GM23338 (cell line): ENCODE results near the gene POLR2B. TPM values are rescaled to one million over a fixed set of nuclear protein-coding genes. Genes with fewer than 3 reads are reported as not detected.

Experiments
- ATAC-seq: fragments of 200-7000 bp; cut with Tn5 transposase; 3 replicates; pipeline ENCODE4 v1.9.1; 2020
- DNase-seq: peaks from one replicate; pipeline ENCODE4 v3.0.0-alpha.2; 2015; ENCODE audit warnings: low spot score
- H2AFZ ChIP-seq: fragments of 200-600 bp; sonication (generic); 2 replicates; pipeline ENCODE4 v1.8.0; 2016; ENCODE audit warnings: antibody characterized with exemption, mild to moderate bottlenecking, moderate library complexity
- H3F3A ChIP-seq: fragments of 200-600 bp; sonication (generic); replicated peaks from 2 replicates; pipeline ENCODE4 v1.8.0; 2017; ENCODE audit warnings: antibody characterized with exemption, mixed run types, low read depth
- H3K27ac ChIP-seq: fragments of 200-600 bp; sonication (generic); 2 replicates; pipeline ENCODE4 v1.6.1; 2016; ENCODE audit warnings: low read depth
- H3K27me3 ChIP-seq: fragments of 200-600 bp; sonication (generic); 2 replicates; pipeline ENCODE4 v1.8.0; 2016; ENCODE audit warnings: mild to moderate bottlenecking, mixed run types, moderate library complexity; ENCODE audit not compliant: insufficient read depth
- H3K36me3 ChIP-seq: fragments of 200-600 bp; sonication (generic); 2 replicates; pipeline ENCODE4 v1.8.0; 2016; ENCODE audit warnings: mild to moderate bottlenecking; ENCODE audit not compliant: insufficient read depth
- H3K4me1 ChIP-seq: fragments of 200-600 bp; sonication (generic); 2 replicates; pipeline ENCODE4 v1.8.0; 2016; ENCODE audit warnings: mild to moderate bottlenecking, moderate library complexity; ENCODE audit not compliant: insufficient read depth
- H3K4me2 ChIP-seq: fragments of 200-600 bp; sonication (generic); 2 replicates; pipeline ENCODE4 v1.7.1; 2017; ENCODE audit warnings: mixed run types
- H3K4me3 ChIP-seq: fragments of 200-600 bp; sonication (generic); 2 replicates; pipeline ENCODE4 v1.6.1; 2016; ENCODE audit warnings: mixed run types
- H3K79me2 ChIP-seq: fragments of 200-600 bp; sonication (generic); replicated peaks from 2 replicates; pipeline ENCODE4 v1.8.0; 2017; ENCODE audit warnings: mild to moderate bottlenecking; ENCODE audit not compliant: insufficient read depth
- H3K9me2 ChIP-seq: fragments of 200-600 bp; sonication (generic); 2 replicates; pipeline ENCODE4 v1.8.0; 2017; ENCODE audit not compliant: insufficient read depth
- H4K20me1 ChIP-seq: fragments of 200-600 bp; sonication (generic); replicated peaks from 2 replicates; pipeline ENCODE4 v1.8.0; 2017; ENCODE audit warnings: mild to moderate bottlenecking; ENCODE audit not compliant: insufficient read depth
- H3K27ac Mint-ChIP-seq: 2 replicates; pipeline ENCODE4 v1.8.0; 2020; ENCODE audit warnings: inconsistent platforms, mild to moderate bottlenecking, moderate library complexity, mixed read lengths
- H3K27me3 Mint-ChIP-seq: 3 replicates; pipeline ENCODE4 v1.8.0; 2022; ENCODE audit warnings: low read depth, mild to moderate bottlenecking, moderate library complexity, mixed read lengths, inconsistent platforms; ENCODE audit not compliant: insufficient read depth, poor library complexity
- H3K36me3 Mint-ChIP-seq: 3 replicates; pipeline ENCODE4 v1.8.0; 2021; ENCODE audit warnings: low read depth, mild to moderate bottlenecking, inconsistent platforms, moderate library complexity, mixed read lengths
- H3K4me1 Mint-ChIP-seq: 3 replicates; pipeline ENCODE4 v1.8.0; 2020; ENCODE audit warnings: mild to moderate bottlenecking, inconsistent platforms, mixed read lengths
- H3K4me3 Mint-ChIP-seq: 3 replicates; pipeline ENCODE4 v1.8.0; 2021; ENCODE audit warnings: moderate library complexity, mild to moderate bottlenecking, inconsistent platforms, mixed read lengths
- H3K9me3 Mint-ChIP-seq: 3 replicates; pipeline ENCODE4 v1.8.0; 2020; ENCODE audit warnings: moderate library complexity, mild to moderate bottlenecking, inconsistent platforms, mixed read lengths
- EZH2 ChIP-seq: fragments of 200-600 bp; sonication (generic); IDR thresholded peaks from one replicate; pipeline ENCODE4 v1.8.0; 2017; ENCODE audit warnings: antibody characterized with exemption, mild to moderate bottlenecking, low read depth; ENCODE audit not compliant: unreplicated experiment
- EZH2phosphoT487 ChIP-seq: fragments of 200-600 bp; sonication (generic); IDR thresholded peaks from one replicate; pipeline ENCODE4 v1.8.1; 2018; ENCODE audit warnings: antibody characterized with exemption; ENCODE audit not compliant: unreplicated experiment
- JUNB ChIP-seq: IDR thresholded peaks from one replicate; pipeline ENCODE4 v1.6.1; 2016; ENCODE audit warnings: antibody characterized with exemption; ENCODE audit not compliant: unreplicated experiment
- POLR2AphosphoS5 ChIP-seq: IDR thresholded peaks from 2 replicates; pipeline ENCODE4 v1.6.1; 2016; ENCODE audit warnings: antibody characterized with exemption, low read depth
- ZNF331 ChIP-seq: fragments of 250-450 bp; sonication (Bioruptor Pico); IDR thresholded peaks from 2 replicates; pipeline ENCODE4 v1.5.0; 2020; ENCODE audit warnings: low read depth, mild to moderate bottlenecking, moderate library complexity
- polyA plus RNA-seq: library from polyadenylated mRNA; unstranded; fragments of >200 nt; fragmentation: Nextera tagmentation; extraction: Ambion mirVana; gene quantifications from 2 replicates; pipeline ENCODE4 v1.2.1, GENCODE V29; 2016
- total RNA-seq: library from RNA; depleted of rRNA; stranded (reverse); fragments of >200 nt; shearing (Covaris generic); gene quantifications from 2 replicates; pipeline ENCODE4 v1.2.3, GENCODE V29; 2014
- TF ChIP-seq, protein P1 (sequence below): IDR thresholded peaks from one replicate; pipeline ENCODE4 v1.6.1; 2018; ENCODE audit warnings: antibody characterized with exemption; ENCODE audit not compliant: unreplicated experiment
- TF ChIP-seq, protein P2 (sequence below): fragments of 250-450 bp; sonication (Bioruptor Pico); IDR thresholded peaks from 2 replicates; pipeline ENCODE4 v1.5.0; 2020; ENCODE audit warnings: mild to moderate bottlenecking, moderate library complexity
- TF ChIP-seq, protein P3 (sequence below): IDR thresholded peaks from 2 replicates; pipeline ENCODE4 v1.6.1; 2016; ENCODE audit warnings: antibody characterized with exemption
- TF ChIP-seq, protein P4 (sequence below), 2 experiments: fragments of 200-600 bp in 1 of 2; sonication (generic) in 1 of 2; conservative IDR thresholded peaks; 2 replicates each; pipeline versions ENCODE4 v1.5.1 to v1.6.1; 2016 to 2017; ENCODE audit warnings: antibody characterized with exemption in 2 of 2, low read depth in 2 of 2, mild to moderate bottlenecking in 2 of 2, moderate library complexity in 1 of 2

POLR2B gene
- total and polyA plus RNA-seq, 2 experiments from 2014 or later: 56.5 to 165 TPM

DNA sequence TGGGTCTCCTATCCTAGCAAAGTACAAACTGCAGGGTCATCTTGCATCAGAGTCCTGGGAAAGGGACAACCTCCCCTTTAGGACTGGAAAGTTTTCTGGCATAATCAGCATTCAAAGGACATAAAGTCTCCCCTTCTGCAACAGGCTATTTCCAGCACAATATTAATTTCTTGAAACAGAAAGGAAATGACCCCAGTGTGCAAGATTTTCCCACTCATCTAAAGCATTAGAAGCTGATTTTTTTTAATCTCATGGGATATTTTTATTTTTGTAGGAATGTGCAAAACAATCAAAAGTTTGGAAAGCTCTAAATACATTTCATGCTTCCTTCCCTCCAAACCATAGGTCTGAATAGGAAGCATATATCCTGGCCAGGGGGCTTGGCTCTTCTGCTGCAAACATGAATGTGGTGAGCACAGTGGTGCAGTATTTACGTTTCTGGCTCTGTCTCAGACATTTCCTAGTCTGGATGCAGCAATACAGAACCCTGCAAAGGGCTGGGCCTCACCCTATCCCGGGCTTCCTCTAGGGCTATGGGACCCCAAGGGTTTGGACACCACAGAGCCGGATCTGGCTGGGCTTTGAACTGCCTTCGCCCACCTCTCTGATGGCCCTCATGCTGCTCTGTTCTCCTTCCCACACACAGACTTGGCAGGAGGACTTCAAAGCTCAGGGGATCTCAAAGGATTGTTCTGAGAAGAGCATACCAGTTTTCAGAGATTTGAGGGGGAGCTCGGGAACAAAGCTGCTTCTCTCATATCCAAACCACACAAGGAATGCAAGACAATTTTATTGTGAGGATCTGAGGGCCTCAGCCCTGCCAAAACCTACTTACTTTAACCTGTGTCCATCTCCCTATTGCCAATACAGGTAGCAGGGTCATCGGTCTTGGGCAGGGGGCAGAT, 64.9 kb downstream of the POLR2B start:
- H3K27ac Mint-ChIP-seq: no peak overlapping the region
- Histone ChIP-seq H3K4me2 (no peak overlapping the region), H4K20me1 (no peaks in the 10 kb centered on the region), H2AFZ (peak overlapping the region; percentile 39; the same call in 1 of the 2 replicates), H3K79me2 (no peaks in the 10 kb centered on the region), H3K36me3 (no peaks in the 10 kb centered on the region), H3K9me2 (0 out of 2 replicates have a peak, but pooled peaks cover 3% of the 10 kb centered on the region), H3K27ac (no peak overlapping the region), H3K4me1 (no peaks in the 10 kb centered on the region), H3F3A (no peaks in the 10 kb centered on the region), H3K4me3 (no peak overlapping the region), H3K27me3 (no peaks in the 10 kb centered on the region)
- DNase-seq (no peak), ATAC-seq (no peak)
- H3K36me3 Mint-ChIP-seq: no peaks in the 10 kb centered on the region
- H3K9me3 Mint-ChIP-seq: peaks cover 7% of the 10 kb centered on the region; the same call in 2 of the 3 replicates
- peaks cover 4% of the 10 kb centered on the region; the same call in 1 of the 3 replicates for H3K4me1 Mint-ChIP-seq
- peaks cover 3% of the 10 kb centered on the region for H3K27me3 Mint-ChIP-seq
- TF ChIP-seq POLR2AphosphoS5: no peak
- no peak for TF ChIP-seq JUNB
- TF ChIP-seq ZNF331 (CRISPR knock-in tag): no peak
- no peak for TF ChIP-seq EZH2
- TF ChIP-seq, protein P1, sequence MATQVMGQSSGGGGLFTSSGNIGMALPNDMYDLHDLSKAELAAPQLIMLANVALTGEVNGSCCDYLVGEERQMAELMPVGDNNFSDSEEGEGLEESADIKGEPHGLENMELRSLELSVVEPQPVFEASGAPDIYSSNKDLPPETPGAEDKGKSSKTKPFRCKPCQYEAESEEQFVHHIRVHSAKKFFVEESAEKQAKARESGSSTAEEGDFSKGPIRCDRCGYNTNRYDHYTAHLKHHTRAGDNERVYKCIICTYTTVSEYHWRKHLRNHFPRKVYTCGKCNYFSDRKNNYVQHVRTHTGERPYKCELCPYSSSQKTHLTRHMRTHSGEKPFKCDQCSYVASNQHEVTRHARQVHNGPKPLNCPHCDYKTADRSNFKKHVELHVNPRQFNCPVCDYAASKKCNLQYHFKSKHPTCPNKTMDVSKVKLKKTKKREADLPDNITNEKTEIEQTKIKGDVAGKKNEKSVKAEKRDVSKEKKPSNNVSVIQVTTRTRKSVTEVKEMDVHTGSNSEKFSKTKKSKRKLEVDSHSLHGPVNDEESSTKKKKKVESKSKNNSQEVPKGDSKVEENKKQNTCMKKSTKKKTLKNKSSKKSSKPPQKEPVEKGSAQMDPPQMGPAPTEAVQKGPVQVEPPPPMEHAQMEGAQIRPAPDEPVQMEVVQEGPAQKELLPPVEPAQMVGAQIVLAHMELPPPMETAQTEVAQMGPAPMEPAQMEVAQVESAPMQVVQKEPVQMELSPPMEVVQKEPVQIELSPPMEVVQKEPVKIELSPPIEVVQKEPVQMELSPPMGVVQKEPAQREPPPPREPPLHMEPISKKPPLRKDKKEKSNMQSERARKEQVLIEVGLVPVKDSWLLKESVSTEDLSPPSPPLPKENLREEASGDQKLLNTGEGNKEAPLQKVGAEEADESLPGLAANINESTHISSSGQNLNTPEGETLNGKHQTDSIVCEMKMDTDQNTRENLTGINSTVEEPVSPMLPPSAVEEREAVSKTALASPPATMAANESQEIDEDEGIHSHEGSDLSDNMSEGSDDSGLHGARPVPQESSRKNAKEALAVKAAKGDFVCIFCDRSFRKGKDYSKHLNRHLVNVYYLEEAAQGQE: no peak
- TF ChIP-seq, protein P2, sequence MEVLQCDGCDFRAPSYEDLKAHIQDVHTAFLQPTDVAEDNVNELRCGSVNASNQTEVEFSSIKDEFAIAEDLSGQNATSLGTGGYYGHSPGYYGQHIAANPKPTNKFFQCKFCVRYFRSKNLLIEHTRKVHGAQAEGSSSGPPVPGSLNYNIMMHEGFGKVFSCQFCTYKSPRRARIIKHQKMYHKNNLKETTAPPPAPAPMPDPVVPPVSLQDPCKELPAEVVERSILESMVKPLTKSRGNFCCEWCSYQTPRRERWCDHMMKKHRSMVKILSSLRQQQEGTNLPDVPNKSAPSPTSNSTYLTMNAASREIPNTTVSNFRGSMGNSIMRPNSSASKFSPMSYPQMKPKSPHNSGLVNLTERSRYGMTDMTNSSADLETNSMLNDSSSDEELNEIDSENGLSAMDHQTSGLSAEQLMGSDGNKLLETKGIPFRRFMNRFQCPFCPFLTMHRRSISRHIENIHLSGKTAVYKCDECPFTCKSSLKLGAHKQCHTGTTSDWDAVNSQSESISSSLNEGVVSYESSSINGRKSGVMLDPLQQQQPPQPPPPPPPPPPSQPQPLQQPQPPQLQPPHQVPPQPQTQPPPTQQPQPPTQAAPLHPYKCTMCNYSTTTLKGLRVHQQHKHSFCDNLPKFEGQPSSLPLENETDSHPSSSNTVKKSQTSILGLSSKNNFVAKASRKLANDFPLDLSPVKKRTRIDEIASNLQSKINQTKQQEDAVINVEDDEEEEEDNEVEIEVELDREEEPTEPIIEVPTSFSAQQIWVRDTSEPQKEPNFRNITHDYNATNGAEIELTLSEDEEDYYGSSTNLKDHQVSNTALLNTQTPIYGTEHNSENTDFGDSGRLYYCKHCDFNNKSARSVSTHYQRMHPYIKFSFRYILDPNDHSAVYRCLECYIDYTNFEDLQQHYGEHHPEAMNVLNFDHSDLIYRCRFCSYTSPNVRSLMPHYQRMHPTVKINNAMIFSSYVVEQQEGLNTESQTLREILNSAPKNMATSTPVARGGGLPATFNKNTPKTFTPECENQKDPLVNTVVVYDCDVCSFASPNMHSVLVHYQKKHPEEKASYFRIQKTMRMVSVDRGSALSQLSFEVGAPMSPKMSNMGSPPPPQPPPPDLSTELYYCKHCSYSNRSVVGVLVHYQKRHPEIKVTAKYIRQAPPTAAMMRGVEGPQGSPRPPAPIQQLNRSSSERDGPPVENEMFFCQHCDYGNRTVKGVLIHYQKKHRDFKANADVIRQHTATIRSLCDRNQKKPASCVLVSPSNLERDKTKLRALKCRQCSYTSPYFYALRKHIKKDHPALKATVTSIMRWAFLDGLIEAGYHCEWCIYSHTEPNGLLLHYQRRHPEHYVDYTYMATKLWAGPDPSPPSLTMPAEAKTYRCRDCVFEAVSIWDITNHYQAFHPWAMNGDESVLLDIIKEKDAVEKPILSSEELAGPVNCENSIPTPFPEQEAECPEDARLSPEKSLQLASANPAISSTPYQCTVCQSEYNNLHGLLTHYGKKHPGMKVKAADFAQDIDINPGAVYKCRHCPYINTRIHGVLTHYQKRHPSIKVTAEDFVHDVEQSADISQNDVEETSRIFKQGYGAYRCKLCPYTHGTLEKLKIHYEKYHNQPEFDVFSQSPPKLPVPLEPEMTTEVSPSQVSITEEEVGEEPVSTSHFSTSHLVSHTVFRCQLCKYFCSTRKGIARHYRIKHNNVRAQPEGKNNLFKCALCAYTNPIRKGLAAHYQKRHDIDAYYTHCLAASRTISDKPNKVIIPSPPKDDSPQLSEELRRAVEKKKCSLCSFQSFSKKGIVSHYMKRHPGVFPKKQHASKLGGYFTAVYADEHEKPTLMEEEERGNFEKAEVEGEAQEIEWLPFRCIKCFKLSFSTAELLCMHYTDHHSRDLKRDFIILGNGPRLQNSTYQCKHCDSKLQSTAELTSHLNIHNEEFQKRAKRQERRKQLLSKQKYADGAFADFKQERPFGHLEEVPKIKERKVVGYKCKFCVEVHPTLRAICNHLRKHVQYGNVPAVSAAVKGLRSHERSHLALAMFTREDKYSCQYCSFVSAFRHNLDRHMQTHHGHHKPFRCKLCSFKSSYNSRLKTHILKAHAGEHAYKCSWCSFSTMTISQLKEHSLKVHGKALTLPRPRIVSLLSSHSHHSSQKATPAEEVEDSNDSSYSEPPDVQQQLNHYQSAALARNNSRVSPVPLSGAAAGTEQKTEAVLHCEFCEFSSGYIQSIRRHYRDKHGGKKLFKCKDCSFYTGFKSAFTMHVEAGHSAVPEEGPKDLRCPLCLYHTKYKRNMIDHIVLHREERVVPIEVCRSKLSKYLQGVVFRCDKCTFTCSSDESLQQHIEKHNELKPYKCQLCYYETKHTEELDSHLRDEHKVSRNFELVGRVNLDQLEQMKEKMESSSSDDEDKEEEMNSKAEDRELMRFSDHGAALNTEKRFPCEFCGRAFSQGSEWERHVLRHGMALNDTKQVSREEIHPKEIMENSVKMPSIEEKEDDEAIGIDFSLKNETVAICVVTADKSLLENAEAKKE (CRISPR knock-in tag): no peak
- TF ChIP-seq, protein P3, sequence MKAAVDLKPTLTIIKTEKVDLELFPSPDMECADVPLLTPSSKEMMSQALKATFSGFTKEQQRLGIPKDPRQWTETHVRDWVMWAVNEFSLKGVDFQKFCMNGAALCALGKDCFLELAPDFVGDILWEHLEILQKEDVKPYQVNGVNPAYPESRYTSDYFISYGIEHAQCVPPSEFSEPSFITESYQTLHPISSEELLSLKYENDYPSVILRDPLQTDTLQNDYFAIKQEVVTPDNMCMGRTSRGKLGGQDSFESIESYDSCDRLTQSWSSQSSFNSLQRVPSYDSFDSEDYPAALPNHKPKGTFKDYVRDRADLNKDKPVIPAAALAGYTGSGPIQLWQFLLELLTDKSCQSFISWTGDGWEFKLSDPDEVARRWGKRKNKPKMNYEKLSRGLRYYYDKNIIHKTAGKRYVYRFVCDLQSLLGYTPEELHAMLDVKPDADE: no peak
- TF ChIP-seq, protein P4, sequence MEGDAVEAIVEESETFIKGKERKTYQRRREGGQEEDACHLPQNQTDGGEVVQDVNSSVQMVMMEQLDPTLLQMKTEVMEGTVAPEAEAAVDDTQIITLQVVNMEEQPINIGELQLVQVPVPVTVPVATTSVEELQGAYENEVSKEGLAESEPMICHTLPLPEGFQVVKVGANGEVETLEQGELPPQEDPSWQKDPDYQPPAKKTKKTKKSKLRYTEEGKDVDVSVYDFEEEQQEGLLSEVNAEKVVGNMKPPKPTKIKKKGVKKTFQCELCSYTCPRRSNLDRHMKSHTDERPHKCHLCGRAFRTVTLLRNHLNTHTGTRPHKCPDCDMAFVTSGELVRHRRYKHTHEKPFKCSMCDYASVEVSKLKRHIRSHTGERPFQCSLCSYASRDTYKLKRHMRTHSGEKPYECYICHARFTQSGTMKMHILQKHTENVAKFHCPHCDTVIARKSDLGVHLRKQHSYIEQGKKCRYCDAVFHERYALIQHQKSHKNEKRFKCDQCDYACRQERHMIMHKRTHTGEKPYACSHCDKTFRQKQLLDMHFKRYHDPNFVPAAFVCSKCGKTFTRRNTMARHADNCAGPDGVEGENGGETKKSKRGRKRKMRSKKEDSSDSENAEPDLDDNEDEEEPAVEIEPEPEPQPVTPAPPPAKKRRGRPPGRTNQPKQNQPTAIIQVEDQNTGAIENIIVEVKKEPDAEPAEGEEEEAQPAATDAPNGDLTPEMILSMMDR (conservative IDR thresholded peaks at IDR 0.05; ENCODE audit: low read depth in 2 of 2): no peak
- no peak for TF ChIP-seq EZH2phosphoT487
- no peak overlapping the region for H3K4me3 Mint-ChIP-seq
